Cardiac muscle cell (in vitro differentiated cells and primary cell): Measurements from ENCODE around the gene MESP1. TPM values are rescaled to one million over a fixed set of nuclear protein-coding genes. Genes with fewer than 3 reads are reported as not detected.

ENCODE experiments used
- DNase-seq, 2 donors: peaks; one replicate each; pipeline versions ENCODE4 v3.0.0 to v3.0.0-alpha.2; 2010 to 2017; ENCODE audit warnings: low read depth in 1 of 2, low spot score in 1 of 2
- H3K27ac ChIP-seq: fragments of 200-600 bp; sonication (generic); 2 replicates; pipeline ENCODE4 v1.5.1; 2016
- H3K27me3 ChIP-seq: fragments of 200-600 bp; sonication (generic); 2 replicates; pipeline ENCODE4 v1.6.0; 2016; ENCODE audit warnings: control low read depth
- H3K36me3 ChIP-seq: fragments of 200-600 bp; sonication (generic); 2 replicates; pipeline ENCODE4 v1.5.1; 2016; ENCODE audit warnings: control low read depth
- H3K4me1 ChIP-seq: fragments of 200-600 bp; sonication (generic); 2 replicates; pipeline ENCODE4 v1.8.1; 2017; ENCODE audit warnings: low read depth, mild to moderate bottlenecking, mixed run types
- H3K4me3 ChIP-seq: fragments of 200-600 bp; sonication (generic); 2 replicates; pipeline ENCODE4 v1.5.1; 2016; ENCODE audit warnings: mild to moderate bottlenecking
- H3K9me3 ChIP-seq: fragments of 200-600 bp; sonication (generic); 2 replicates; pipeline ENCODE4 v1.5.1; 2017; ENCODE audit warnings: low read depth, mild to moderate bottlenecking, control low read depth
- CTCF ChIP-seq: IDR thresholded peaks from 2 replicates; pipeline ENCODE4 v1.5.1; 2012; ENCODE audit warnings: low read depth, mild to moderate bottlenecking, low read length
- polyA plus RNA-seq: library from polyadenylated mRNA; unstranded; fragments of >200 nt; fragmentation: Nextera tagmentation; extraction: Ambion mirVana; gene quantifications from 2 replicates; pipeline ENCODE4 v1.2.1, GENCODE V29; 2016
- total RNA-seq: library from RNA; depleted of rRNA; stranded (reverse); fragments of >200 nt; gene quantifications from 2 replicates; pipeline ENCODE4 v1.2.3, GENCODE V29; 2016

Gene MESP1
- total RNA-seq (1.9 and 5.3 TPM in 2 replicates), polyA plus RNA-seq (9.3 and 9.9 TPM in 2 replicates)

- peak within 1 kb of the TSS; percentile 62 for H3K4me3 ChIP-seq
- H3K36me3 ChIP-seq = no peaks in the 10 kb centered on the region
- H3K9me3 ChIP-seq = no peaks in the 10 kb centered on the region
- no peak within 1 kb of the TSS for H3K27ac ChIP-seq
- no peaks in the 10 kb centered on the region for H3K4me1 ChIP-seq
- peak; percentile 68 for TF ChIP-seq CTCF
- peaks cover 42% of the 10 kb centered on the region for H3K27me3 ChIP-seq
- DNase-seq = peak; percentile 92 to 96
These were observed at the start of gene MESP1 for GRCh38 chr15:89750560-89751542. MESP1 (minus strand) TSS chr15:89751249; CDS start chr15:89751231, 18 bp downstream.

GRCh38 chr15:89799918-89800498 lies 49.0 kb upstream of the MESP1 start:
- DNase-seq = no peak
- no peak for TF ChIP-seq CTCF
- H3K4me1 ChIP-seq = no peaks in the 10 kb centered on the region
- no peaks in the 10 kb centered on the region for H3K27me3 ChIP-seq
- H3K4me3 ChIP-seq = no peak overlapping the region
- H3K36me3 ChIP-seq = no peaks in the 10 kb centered on the region
- no peaks in the 10 kb centered on the region for H3K9me3 ChIP-seq
- no peak overlapping the region for H3K27ac ChIP-seq

GRCh38 chr15:89799011-89799911 lies 48.2 kb upstream of the MESP1 start:
- H3K4me3 ChIP-seq = no peak overlapping the region
- no peaks in the 10 kb centered on the region for H3K36me3 ChIP-seq
- no peaks in the 10 kb centered on the region for H3K27me3 ChIP-seq
- TF ChIP-seq CTCF = no peak
- no peaks in the 10 kb centered on the region for H3K4me1 ChIP-seq
- no peak for DNase-seq
- no peak overlapping the region for H3K27ac ChIP-seq
- H3K9me3 ChIP-seq = no peaks in the 10 kb centered on the region

- H3K36me3 ChIP-seq = no peaks in the 10 kb centered on the region
- DNase-seq = no peak
- no peaks in the 10 kb centered on the region for H3K9me3 ChIP-seq
- no peak overlapping the region for H3K27ac ChIP-seq
- no peak overlapping the region for H3K4me3 ChIP-seq
- no peaks in the 10 kb centered on the region for H3K27me3 ChIP-seq
- no peak for TF ChIP-seq CTCF
- H3K4me1 ChIP-seq = no peaks in the 10 kb centered on the region
These were observed 46.7 kb upstream of the MESP1 start for GRCh38 chr15:89797678-89798201.

GRCh38 chr15:89795996-89796395 lies 44.9 kb upstream of the MESP1 start:
- Histone ChIP-seq H3K36me3 (no peaks in the 10 kb centered on the region), H3K4me1 (no peaks in the 10 kb centered on the region), H3K27me3 (no peaks in the 10 kb centered on the region), H3K9me3 (no peaks in the 10 kb centered on the region), H3K4me3 (no peak overlapping the region), H3K27ac (no peak overlapping the region)
- no peak for TF ChIP-seq CTCF
- no peak for DNase-seq
